K562 (cell line): ENCODE results near the gene CNGA3.

ENCODE experiments used
- CTCF ChIP-seq, 3 experiments: IDR thresholded peaks in 2 of 3; conservative IDR thresholded peaks in 1 of 3; 2 replicates each; pipeline ENCODE4 v1.5.1; 2011 to 2012; ENCODE audit warnings: low read length in 3 of 3, mild to moderate bottlenecking in 3 of 3, control low read depth in 2 of 3, improper control_type of control experiment in 1 of 3, inconsistent platforms in 1 of 3, low read depth in 1 of 3, mixed read lengths in 1 of 3, moderate library complexity in 1 of 3; ENCODE audit not compliant: insufficient read depth in 2 of 3
- RBM39 ChIP-seq: fragments of 200-400 bp; formaldehyde crosslinking; optimal IDR thresholded peaks from 2 replicates; pipeline ENCODE3; 2018; ENCODE audit warnings: low read depth, low read length
- SREBF2 ChIP-seq: sonication (generic); formaldehyde crosslinking; IDR thresholded peaks from 2 replicates; pipeline ENCODE4 v1.4.0; 2020; ENCODE audit warnings: mild to moderate bottlenecking, missing genetic modification reagents
- TCF7 ChIP-seq: sonication (generic); IDR thresholded peaks from 2 replicates; pipeline ENCODE4 v1.6.1; 2016; ENCODE audit warnings: antibody characterized with exemption, borderline replicate concordance
- ZBTB26 ChIP-seq: fragments of 450-650 bp; formaldehyde crosslinking; IDR thresholded peaks from 2 replicates; pipeline ENCODE4 v1.4.0; 2022; ENCODE audit warnings: missing genetic modification characterization

DNA sequence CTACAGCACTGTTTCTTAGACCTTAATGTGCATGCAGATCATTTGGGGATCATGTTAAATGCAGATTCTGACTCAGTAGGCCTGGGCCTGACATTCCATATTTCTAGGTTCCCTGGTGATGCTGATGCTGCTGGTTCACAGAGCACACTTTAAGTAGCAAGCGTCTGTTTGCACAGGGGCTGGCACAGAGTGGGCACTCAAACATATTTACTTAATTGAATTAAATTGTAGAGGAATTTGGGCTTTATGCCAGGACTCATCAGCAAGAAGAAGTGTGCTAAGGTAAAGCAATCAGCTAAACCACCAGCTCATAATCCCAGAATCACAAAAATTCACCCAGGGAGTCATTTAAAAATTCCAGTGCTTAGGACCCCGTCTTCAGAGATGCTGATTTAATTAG, 73.3 kb downstream of the CNGA3 start:
- TF ChIP-seq ZBTB26 (CRISPR knock-in tag) = no peak
- TF ChIP-seq RBM39 = no peak
- no peak for TF ChIP-seq SREBF2 (CRISPR knock-in tag)
- TF ChIP-seq TCF7 = no peak
- no peak for TF ChIP-seq CTCF (IDR thresholded peaks at IDR 0.05 in 2 of 3, conservative IDR thresholded peaks at IDR 0.05 in 1 of 3; ENCODE audit: insufficient read depth in 2 of 3, low read depth in 1 of 3, low read length in 3 of 3)
